Hepatocyte (in vitro differentiated cells): ENCODE data around the gene MED7. TPM values are rescaled to one million over a fixed set of nuclear protein-coding genes. Genes with fewer than 3 reads are reported as not detected.

Source experiments
- DNase-seq: peaks from one replicate; pipeline ENCODE4 v3.0.0-alpha.2; 2016; ENCODE audit warnings: low spot score
- H2AFZ ChIP-seq: fragments of 200-600 bp; sonication (generic); 2 replicates; pipeline ENCODE4 v1.6.0; 2016; ENCODE audit warnings: antibody characterized with exemption, mild to moderate bottlenecking
- H3K27ac ChIP-seq: fragments of 200-600 bp; sonication (generic); 2 replicates; pipeline ENCODE4 v1.5.1; 2016; ENCODE audit warnings: mild to moderate bottlenecking
- H3K27me3 ChIP-seq: fragments of 200-600 bp; sonication (generic); 2 replicates; pipeline ENCODE4 v1.6.1; 2016
- H3K36me3 ChIP-seq: fragments of 200-600 bp; sonication (generic); replicated peaks from 2 replicates; pipeline ENCODE4 v1.5.1; 2016; ENCODE audit warnings: low read depth; ENCODE audit not compliant: insufficient read depth
- H3K4me1 ChIP-seq: fragments of 200-600 bp; sonication (generic); 2 replicates; pipeline ENCODE4 v1.5.1; 2016; ENCODE audit warnings: mild to moderate bottlenecking, moderate library complexity; ENCODE audit not compliant: insufficient read depth
- H3K4me2 ChIP-seq: fragments of 200-600 bp; sonication (generic); 2 replicates; pipeline ENCODE4 v1.6.0; 2016
- H3K4me3 ChIP-seq: fragments of 200-600 bp; sonication (generic); 2 replicates; pipeline ENCODE4 v1.5.1; 2016; ENCODE audit warnings: mild to moderate bottlenecking
- H3K79me2 ChIP-seq: fragments of 200-600 bp; sonication (generic); 2 replicates; pipeline ENCODE4 v1.6.0; 2017; ENCODE audit warnings: mild to moderate bottlenecking
- H3K9me2 ChIP-seq: fragments of 200-600 bp; sonication (generic); replicated peaks from 2 replicates; pipeline ENCODE4 v1.6.0; 2017; ENCODE audit warnings: mild to moderate bottlenecking; ENCODE audit not compliant: insufficient read depth
- H3K9me3 ChIP-seq: fragments of 200-600 bp; sonication (generic); 2 replicates; pipeline ENCODE4 v1.5.1; 2016; ENCODE audit warnings: low read depth, mild to moderate bottlenecking
- H4K20me1 ChIP-seq: fragments of 200-600 bp; sonication (generic); 2 replicates; pipeline ENCODE4 v1.6.0; 2016; ENCODE audit warnings: mild to moderate bottlenecking; ENCODE audit not compliant: insufficient read depth, poor library complexity, severe bottlenecking
- EZH2 ChIP-seq: fragments of 200-600 bp; sonication (generic); IDR thresholded peaks from 2 replicates; pipeline ENCODE4 v1.6.1; 2016; ENCODE audit warnings: antibody characterized with exemption, mild to moderate bottlenecking, borderline replicate concordance
- EZH2phosphoT487 ChIP-seq: fragments of 200-600 bp; sonication (generic); IDR thresholded peaks from one replicate; pipeline ENCODE4 v1.6.1; 2018; ENCODE audit warnings: antibody characterized with exemption, mild to moderate bottlenecking, low read depth, moderate library complexity; ENCODE audit not compliant: unreplicated experiment, severe bottlenecking
- WGBS: methylation state at CpG from one replicate; pipeline ENCODE4 v1.1.6; 2016; ENCODE audit warnings: low lambda C conversion rate; ENCODE audit errors: missing lambda C conversion rate; 5-methylcytosine and 5-hydroxymethylcytosine counted together
- polyA plus RNA-seq: library from polyadenylated mRNA; unstranded; fragments of >200 nt; fragmentation: Nextera tagmentation; extraction: Ambion mirVana; gene quantifications from 2 replicates; pipeline ENCODE4 v1.2.1, GENCODE V29; 2016
- total RNA-seq: library from RNA; depleted of rRNA; stranded (reverse); fragments of >200 nt; gene quantifications from 2 replicates; pipeline ENCODE4 v1.2.3, GENCODE V29; 2014
- TF ChIP-seq, protein P1 (sequence below): fragments of 200-600 bp; sonication (generic); IDR thresholded peaks from 2 replicates; pipeline ENCODE4 v1.5.1; 2016; ENCODE audit warnings: antibody characterized with exemption, mild to moderate bottlenecking; ENCODE audit not compliant: poor library complexity

MED7 gene
- total and polyA plus RNA-seq, 2 experiments from 2014 or later, result 16.8 to 20.7 TPM

GRCh38 chr5:157088342-157088990 lies 54.2 kb downstream of the MED7 start:
- 68% methylated on average over 3 of the region's 3 CpGs for WGBS
- no peak overlapping the region for H3K4me2 ChIP-seq
- H3K79me2 ChIP-seq, result no peaks in the 10 kb centered on the region
- no peak overlapping the region for H3K4me3 ChIP-seq
- H2AFZ ChIP-seq, result no peak overlapping the region
- H3K9me3 ChIP-seq, result no peaks in the 10 kb centered on the region
- no peaks in the 10 kb centered on the region for H3K9me2 ChIP-seq
- H3K4me1 ChIP-seq, result no peaks in the 10 kb centered on the region
- TF ChIP-seq EZH2, result no peak
- TF ChIP-seq, protein P1, sequence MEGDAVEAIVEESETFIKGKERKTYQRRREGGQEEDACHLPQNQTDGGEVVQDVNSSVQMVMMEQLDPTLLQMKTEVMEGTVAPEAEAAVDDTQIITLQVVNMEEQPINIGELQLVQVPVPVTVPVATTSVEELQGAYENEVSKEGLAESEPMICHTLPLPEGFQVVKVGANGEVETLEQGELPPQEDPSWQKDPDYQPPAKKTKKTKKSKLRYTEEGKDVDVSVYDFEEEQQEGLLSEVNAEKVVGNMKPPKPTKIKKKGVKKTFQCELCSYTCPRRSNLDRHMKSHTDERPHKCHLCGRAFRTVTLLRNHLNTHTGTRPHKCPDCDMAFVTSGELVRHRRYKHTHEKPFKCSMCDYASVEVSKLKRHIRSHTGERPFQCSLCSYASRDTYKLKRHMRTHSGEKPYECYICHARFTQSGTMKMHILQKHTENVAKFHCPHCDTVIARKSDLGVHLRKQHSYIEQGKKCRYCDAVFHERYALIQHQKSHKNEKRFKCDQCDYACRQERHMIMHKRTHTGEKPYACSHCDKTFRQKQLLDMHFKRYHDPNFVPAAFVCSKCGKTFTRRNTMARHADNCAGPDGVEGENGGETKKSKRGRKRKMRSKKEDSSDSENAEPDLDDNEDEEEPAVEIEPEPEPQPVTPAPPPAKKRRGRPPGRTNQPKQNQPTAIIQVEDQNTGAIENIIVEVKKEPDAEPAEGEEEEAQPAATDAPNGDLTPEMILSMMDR, result no peak
- TF ChIP-seq EZH2phosphoT487, result no peak
- peak overlapping the region; percentile 25 for H3K27ac ChIP-seq
- no peaks in the 10 kb centered on the region for H3K36me3 ChIP-seq
- no peaks in the 10 kb centered on the region for H3K27me3 ChIP-seq
- H4K20me1 ChIP-seq, result no peaks in the 10 kb centered on the region
- no peak for DNase-seq

Other genes starting within 250 kb of the MED7 start
- gene TIMD4, start 179.6 kb downstream of the MED7 start, total RNA-seq, result 0.28 and 1.1 TPM in 2 replicates
- 0.26 and 0.42 TPM in 2 replicates for gene TIMD4, start 179.6 kb downstream of the MED7 start, polyA plus RNA-seq
- gene HAVCR1, start 83.7 kb downstream of the MED7 start, total RNA-seq, result 9.4 and 9.5 TPM in 2 replicates
- gene HAVCR1, start 83.7 kb downstream of the MED7 start, polyA plus RNA-seq, result 1.7 and 2.1 TPM in 2 replicates
- 0.84 and 1.7 TPM in 2 replicates for gene HAVCR2, start 33.8 kb downstream of the MED7 start, total RNA-seq
- 0.52 and 0.92 TPM in 2 replicates for gene HAVCR2, start 33.8 kb downstream of the MED7 start, polyA plus RNA-seq
- gene GARIN3, start 23.4 kb upstream of the MED7 start, total RNA-seq, result not detected in 2 replicates
- gene GARIN3, start 23.4 kb upstream of the MED7 start, polyA plus RNA-seq, result not detected in 2 replicates
- 0.20 TPM in 2 replicates for gene ITK, start 38.0 kb upstream of the MED7 start, total RNA-seq
- gene ITK, start 38.0 kb upstream of the MED7 start, polyA plus RNA-seq, result 0.18 TPM in 1 of 2 replicates, not detected in the other
- gene CYFIP2, start 123.3 kb upstream of the MED7 start, total RNA-seq, result 24.8 and 44.9 TPM in 2 replicates
- 24.2 and 30.2 TPM in 2 replicates for gene CYFIP2, start 123.3 kb upstream of the MED7 start, polyA plus RNA-seq